ENCODE data around the gene TRIM69. TPM values are rescaled to one million over a fixed set of nuclear protein-coding genes. Genes with fewer than 3 reads are reported as not detected.
A peak's percentile ranks its signal among the peaks of the same experiment; 100 is the strongest.
"Not testable (repeated sequence)": the region's sequence is repeated elsewhere in the genome, so short reads cannot be mapped to it uniquely, and the experiment has no call there.

The TRIM69 gene
- total and polyA plus RNA-seq, 3 experiments from 2014 or later: 37.0 to 73.8 (median 70.8) TPM

- Mint-ChIP-seq H3K9me3 (peaks cover 10 to 17% (median 12%) of the 10 kb centered on the region in 5 donors), H3K4me1 (peaks cover 34 to 44% (median 38%) of the 10 kb centered on the region in 3 donors), H3K27ac (peak overlapping the region in 2 of 8 donors; percentile 2 to 14), H3K4me3 (no peak overlapping the region), H3K27me3 (no peaks in the 10 kb centered on the region), H3K36me3 (peaks cover 2 to 41% (median 3%) of the 10 kb centered on the region in 3 donors)
- ChIA-PET POLR2A (interaction anchor here (0.7 to 2.9 kb wide), 2 partner anchors 12 to 14 kb away, joined by 3 to 10 read pairs; partner anchors contain the start of genes B2M and PATL2), CTCF (interaction anchor here (1.2 to 2.0 kb wide), 3 partner anchors 12 to 35 kb away, joined by 3 to 9 read pairs (median 3); partner anchors contain the start of gene SPG11)
- no peaks in the 10 kb centered on the region for H3K4me1 ChIP-seq (ENCODE audit: insufficient read depth, low read length)
- no peak overlapping the region for H3K27ac ChIP-seq (ENCODE audit: low read depth, low read length)
- H3K36me3 ChIP-seq (ENCODE audit: insufficient read depth, low read length): no peaks in the 10 kb centered on the region
- H3K9me3 ChIP-seq (ENCODE audit: low read length): no peaks in the 10 kb centered on the region
- H3K27me3 ChIP-seq (ENCODE audit: insufficient read depth, low read length, poor library complexity, severe bottlenecking): no peaks in the 10 kb centered on the region
- H3K4me3 ChIP-seq (ENCODE audit: low read length): no peak overlapping the region
- DNase-seq: no peak
These were observed 37.7 kb upstream of the TRIM69 start for GRCh38 chr15:44698641-44699040.

- H3K27ac ChIP-seq (ENCODE audit: low read depth, low read length); H3K4me3 Mint-ChIP-seq; H3K9me3 ChIP-seq (ENCODE audit: low read length); DNase-seq; H3K27me3 Mint-ChIP-seq; H3K4me1 ChIP-seq (ENCODE audit: insufficient read depth, low read length); POLR2A ChIA-PET; H3K4me3 ChIP-seq (ENCODE audit: low read length); H3K36me3 ChIP-seq (ENCODE audit: insufficient read depth, low read length); H3K27me3 ChIP-seq (ENCODE audit: insufficient read depth, low read length, poor library complexity, severe bottlenecking): not testable (repeated sequence)
- Mint-ChIP-seq H3K36me3 (peaks cover 4 to 49% (median 4%) of the 10 kb centered on the region in 3 donors), H3K4me1 (peaks cover 27 to 32% (median 28%) of the 10 kb centered on the region in 3 donors), H3K27ac (peak overlapping the region in 1 of 8 donors; percentile 37), H3K9me3 (peaks cover 11 to 20% (median 14%) of the 10 kb centered on the region in 5 donors)
- CTCF ChIA-PET: interaction anchor here (1.5 kb wide), 1 partner anchor 37 kb away, joined by 3 read pairs; the partner anchor contains the start of gene SPG11
These were observed 35.7 kb upstream of the TRIM69 start for GRCh38 chr15:44700676-44701075.

GRCh38 chr15:44705986-44706385, 30.3 kb upstream of the TRIM69 start:
- peaks cover 36% of the 10 kb centered on the region for H3K4me1 ChIP-seq (ENCODE audit: insufficient read depth, low read length)
- H3K4me3 ChIP-seq (ENCODE audit: low read length): no peak overlapping the region
- no peaks in the 10 kb centered on the region for H3K27me3 ChIP-seq (ENCODE audit: insufficient read depth, low read length, poor library complexity, severe bottlenecking)
- CTCF ChIA-PET: interaction anchor here (0.9 to 19.5 kb wide), 3 partner anchors 13 to 41 kb away, joined by 3 to 478 read pairs (median 4); partner anchors contain the start of gene SPG11
- Mint-ChIP-seq H3K36me3 (peaks cover 7 to 46% (median 27%) of the 10 kb centered on the region in 3 donors), H3K27me3 (no peaks in the 10 kb centered on the region), H3K4me3 (no peak overlapping the region), H3K27ac (no peak overlapping the region), H3K4me1 (peaks cover 31 to 41% (median 34%) of the 10 kb centered on the region in 3 donors), H3K9me3 (peaks cover 7 to 12% (median 9%) of the 10 kb centered on the region in 5 donors)
- DNase-seq: no peak
- H3K27ac ChIP-seq (ENCODE audit: low read depth, low read length): no peak overlapping the region
- POLR2A ChIA-PET: interaction anchor here (1.3 kb wide), 1 partner anchor 43 kb away, joined by 3 read pairs; the partner anchor contains the start of gene SPG11
- H3K9me3 ChIP-seq (ENCODE audit: low read length): no peaks in the 10 kb centered on the region
- no peaks in the 10 kb centered on the region for H3K36me3 ChIP-seq (ENCODE audit: insufficient read depth, low read length)

DNA sequence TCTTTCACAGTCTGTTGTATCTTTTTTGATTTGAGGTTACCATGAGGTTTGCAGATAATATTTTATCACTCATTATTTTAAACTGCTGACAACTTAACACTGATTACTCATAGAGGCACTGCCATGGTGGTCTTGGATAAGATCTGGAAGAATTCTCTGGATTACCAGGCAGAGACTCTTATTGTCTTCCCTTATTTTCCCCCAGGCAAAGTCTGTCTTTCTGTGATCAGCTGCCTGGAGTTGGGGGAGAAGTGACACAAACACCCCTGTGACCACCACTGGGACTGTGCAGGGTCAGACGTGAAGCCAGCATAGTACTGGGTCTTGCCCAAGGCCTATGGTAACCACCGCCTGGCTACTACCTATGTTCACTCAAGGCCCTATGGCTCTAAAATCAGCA, 29.9 kb upstream of the TRIM69 start:
- H3K27me3 ChIP-seq (ENCODE audit: insufficient read depth, low read length, poor library complexity, severe bottlenecking): no peaks in the 10 kb centered on the region
- CTCF ChIA-PET: interaction anchor here (1.8 to 19.5 kb wide), 3 partner anchors 23 to 41 kb away, joined by 4 to 478 read pairs (median 6); partner anchors contain the start of gene SPG11
- peaks cover 7 to 43% (median 31%) of the 10 kb centered on the region in 3 donors for H3K36me3 Mint-ChIP-seq
- peaks cover 0 to 2% of the 10 kb centered on the region in 2 donors for H3K27me3 Mint-ChIP-seq
- peaks cover 6 to 12% (median 10%) of the 10 kb centered on the region in 5 donors for H3K9me3 Mint-ChIP-seq
- H3K4me3 ChIP-seq (ENCODE audit: low read length): no peak overlapping the region
- H3K4me3 Mint-ChIP-seq: no peak overlapping the region
- H3K27ac Mint-ChIP-seq: no peak overlapping the region
- no peaks in the 10 kb centered on the region for H3K9me3 ChIP-seq (ENCODE audit: low read length)
- peaks cover 36% of the 10 kb centered on the region for H3K4me1 ChIP-seq (ENCODE audit: insufficient read depth, low read length)
- H3K36me3 ChIP-seq (ENCODE audit: insufficient read depth, low read length): peaks cover under 1% of the 10 kb centered on the region
- H3K4me1 Mint-ChIP-seq: peaks cover 31 to 42% (median 34%) of the 10 kb centered on the region in 3 donors
- POLR2A ChIA-PET: interaction anchor here (1.3 kb wide), 1 partner anchor 43 kb away, joined by 3 read pairs; the partner anchor contains the start of gene SPG11
- DNase-seq: no peak
- H3K27ac ChIP-seq (ENCODE audit: low read depth, low read length): no peak overlapping the region

GRCh38 chr15:44706946-44707636, 29.2 kb upstream of the TRIM69 start:
- ChIA-PET CTCF (interaction anchor here (1.5 to 19.5 kb wide), 4 partner anchors 11 to 42 kb away, joined by 3 to 478 read pairs (median 5); partner anchors contain the start of gene SPG11), POLR2A (interaction anchor here (0.7 to 1.3 kb wide), 2 partner anchors 42 to 44 kb away, joined by 3 read pairs; partner anchors contain the start of gene SPG11)
- Histone ChIP-seq H3K4me1 (ENCODE audit: insufficient read depth, low read length) (peaks cover 36% of the 10 kb centered on the region), H3K36me3 (ENCODE audit: insufficient read depth, low read length) (peaks cover 7% of the 10 kb centered on the region), H3K27ac (ENCODE audit: low read depth, low read length) (no peak overlapping the region), H3K9me3 (ENCODE audit: low read length) (no peaks in the 10 kb centered on the region), H3K4me3 (ENCODE audit: low read length) (no peak overlapping the region), H3K27me3 (ENCODE audit: insufficient read depth, low read length, poor library complexity, severe bottlenecking) (no peaks in the 10 kb centered on the region)
- no peak overlapping the region for H3K27ac Mint-ChIP-seq
- peaks cover 28 to 39% (median 34%) of the 10 kb centered on the region in 3 donors for H3K4me1 Mint-ChIP-seq
- peaks cover 10 to 40% (median 38%) of the 10 kb centered on the region in 3 donors for H3K36me3 Mint-ChIP-seq
- H3K4me3 Mint-ChIP-seq: no peak overlapping the region
- no peak for DNase-seq
- H3K9me3 Mint-ChIP-seq: peaks cover 6 to 10% (median 8%) of the 10 kb centered on the region in 5 donors
- H3K27me3 Mint-ChIP-seq: peaks cover 0 to 9% of the 10 kb centered on the region in 2 donors

DNA sequence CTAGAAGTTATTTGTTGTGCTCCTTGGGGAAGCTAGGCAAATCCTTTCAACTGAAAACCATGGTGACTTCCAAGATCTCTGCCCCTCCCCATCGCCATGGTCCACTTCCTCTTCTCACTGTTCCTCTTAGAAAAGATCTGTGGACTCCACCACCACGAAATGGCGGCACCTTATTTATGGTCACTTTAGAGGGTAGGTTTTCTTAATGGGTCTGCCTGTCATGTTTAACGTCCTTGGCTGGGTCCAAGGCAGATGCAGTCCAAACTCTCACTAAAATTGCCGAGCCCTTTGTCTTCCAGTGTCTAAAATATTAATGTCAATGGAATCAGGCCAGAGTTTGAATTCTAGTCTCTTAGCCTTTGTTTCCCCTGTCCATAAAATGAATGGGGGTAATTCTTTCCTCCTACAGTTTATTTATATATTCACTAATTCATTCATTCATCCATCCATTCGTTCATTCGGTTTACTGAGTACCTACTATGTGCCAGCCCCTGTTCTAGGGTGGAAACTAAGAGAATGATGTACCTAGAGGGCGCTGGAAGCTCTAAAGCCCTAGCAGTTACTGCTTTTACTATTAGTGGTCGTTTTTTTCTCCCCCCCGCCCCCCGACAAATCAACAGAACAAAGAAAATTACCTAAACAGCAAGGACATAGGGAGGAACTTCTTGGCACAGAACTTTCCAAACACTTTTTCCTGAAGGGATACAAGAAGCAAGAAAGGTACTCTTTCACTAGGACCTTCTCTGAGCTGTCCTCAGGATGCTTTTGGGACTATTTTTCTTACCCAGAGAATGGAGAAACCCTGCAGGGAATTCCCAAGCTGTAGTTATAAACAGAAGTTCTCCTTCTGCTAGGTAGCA, 25.9 kb upstream of the TRIM69 start:
- Mint-ChIP-seq H3K9me3 (peaks cover 0 to 10% (median 0%) of the 10 kb centered on the region in 5 donors), H3K36me3 (peaks cover 30 to 63% (median 43%) of the 10 kb centered on the region in 3 donors), H3K27ac (peak overlapping the region; percentile 99 to 100 (median 100)), H3K27me3 (peaks cover 0 to 20% of the 10 kb centered on the region in 2 donors), H3K4me3 (peak overlapping the region; percentile 96 to 100 (median 100)), H3K4me1 (peaks cover 30 to 46% (median 41%) of the 10 kb centered on the region in 3 donors)
- POLR2A ChIA-PET: interaction anchor here (0.5 to 15.9 kb wide), 19 partner anchors 12 to 174 kb away, joined by 3 to 728 read pairs (median 6); partner anchors contain the start of genes EIF3J, SPG11 and TRIM69
- H3K27ac ChIP-seq (ENCODE audit: low read depth, low read length): peak overlapping the region; percentile 100
- peak overlapping the region; percentile 79 for H3K4me3 ChIP-seq (ENCODE audit: low read length)
- H3K27me3 ChIP-seq (ENCODE audit: insufficient read depth, low read length, poor library complexity, severe bottlenecking): no peaks in the 10 kb centered on the region
- H3K4me1 ChIP-seq (ENCODE audit: insufficient read depth, low read length): peaks cover 42% of the 10 kb centered on the region
- DNase-seq: peak in 3 of 5 donors; percentile 50 to 61 (median 60)
- CTCF ChIA-PET: interaction anchor here (0.9 to 19.5 kb wide), 18 partner anchors 9 to 132 kb away, joined by 3 to 478 read pairs (median 8); partner anchors contain the start of genes SPG11 and TRIM69
- H3K9me3 ChIP-seq (ENCODE audit: low read length): no peaks in the 10 kb centered on the region
- peaks cover 37% of the 10 kb centered on the region for H3K36me3 ChIP-seq (ENCODE audit: insufficient read depth, low read length)

Data from CD8-positive, alpha-beta memory T cell (primary cell).